GM18870 (cell line): ENCODE measurements around the gene RPL22L1.
"Not testable (repeated sequence)": the region's sequence is repeated elsewhere in the genome, so short reads cannot be mapped to it uniquely, and the experiment has no call there.

ENCODE experiments used
- ATAC-seq: cut with Tn5 transposase; IDR thresholded peaks from one replicate; pipeline ENCODE4 v1.9.1; 2021; ENCODE audit warnings: moderate library complexity; ENCODE audit not compliant: unreplicated experiment

Gene RPL22L1

GRCh38 chr3:170836491-170836890 is 33.5 kb downstream of the RPL22L1 start:
- no peak for ATAC-seq

DNA sequence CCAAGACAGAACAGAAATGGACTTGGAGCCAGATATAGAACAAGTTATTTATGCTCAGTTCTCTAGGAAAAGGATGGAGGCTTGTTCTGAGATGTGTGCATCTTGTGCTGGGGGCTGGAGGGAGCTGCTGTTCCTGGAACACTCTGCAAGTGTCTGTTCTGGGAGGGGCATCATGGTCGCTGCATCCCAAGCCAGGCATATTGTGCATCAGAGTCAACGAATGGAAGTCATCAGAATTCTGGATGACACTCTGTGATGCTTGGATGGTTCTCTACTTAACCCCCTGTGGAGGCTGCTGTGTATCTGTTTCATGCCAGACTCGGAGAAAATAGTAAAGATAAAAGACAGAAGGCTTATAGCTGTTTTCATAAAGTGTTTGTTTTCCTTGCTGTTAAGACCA is 34.7 kb downstream of the RPL22L1 start:
- no peak for ATAC-seq

DNA sequence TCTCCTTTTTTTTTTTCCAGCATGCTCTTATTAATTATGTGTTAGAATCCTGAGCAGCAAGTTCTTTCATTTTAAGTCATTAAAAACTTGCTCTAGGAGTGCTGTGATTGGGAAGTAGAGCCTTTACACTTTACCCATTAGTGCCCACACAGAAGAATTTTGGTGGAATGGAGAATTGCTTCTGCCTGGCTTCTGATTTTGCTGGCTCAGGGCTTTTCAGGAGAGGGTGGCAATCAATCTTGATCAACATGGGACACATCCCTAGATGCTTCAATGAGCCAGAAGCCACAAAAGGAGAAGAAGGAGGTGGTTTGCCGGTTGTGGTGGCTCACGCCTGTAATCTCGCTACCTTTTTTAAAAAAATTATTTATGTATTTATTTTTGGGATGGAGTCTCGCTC is 39.4 kb downstream of the RPL22L1 start:
- no peak for ATAC-seq

GRCh38 chr3:170829546-170830272 is 40.3 kb downstream of the RPL22L1 start:
- no peak for ATAC-seq

DNA sequence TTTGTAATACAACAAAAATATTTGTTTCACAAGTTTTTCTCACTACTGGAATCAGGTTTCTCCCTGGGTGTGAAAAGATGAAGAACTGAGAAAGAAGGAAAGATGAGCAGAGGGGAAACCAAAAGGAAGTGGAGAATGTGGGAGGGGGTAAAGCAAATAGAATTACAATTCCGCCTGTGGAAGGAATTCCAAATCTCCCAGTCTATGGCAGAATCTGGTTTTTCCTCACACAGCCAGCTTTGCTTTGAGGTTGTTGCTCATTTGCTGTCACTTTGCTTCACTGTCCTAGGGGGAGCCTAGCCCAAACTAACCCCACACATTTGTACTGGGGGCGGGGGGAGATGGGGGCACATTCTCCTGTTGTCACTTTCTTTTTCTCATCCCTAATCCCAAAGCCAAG is 43.9 kb downstream of the RPL22L1 start:
- no peak for ATAC-seq

- ATAC-seq, result not testable (repeated sequence)
Observed at GRCh38 chr3:170823562-170823961, 46.4 kb downstream of the RPL22L1 start.

DNA sequence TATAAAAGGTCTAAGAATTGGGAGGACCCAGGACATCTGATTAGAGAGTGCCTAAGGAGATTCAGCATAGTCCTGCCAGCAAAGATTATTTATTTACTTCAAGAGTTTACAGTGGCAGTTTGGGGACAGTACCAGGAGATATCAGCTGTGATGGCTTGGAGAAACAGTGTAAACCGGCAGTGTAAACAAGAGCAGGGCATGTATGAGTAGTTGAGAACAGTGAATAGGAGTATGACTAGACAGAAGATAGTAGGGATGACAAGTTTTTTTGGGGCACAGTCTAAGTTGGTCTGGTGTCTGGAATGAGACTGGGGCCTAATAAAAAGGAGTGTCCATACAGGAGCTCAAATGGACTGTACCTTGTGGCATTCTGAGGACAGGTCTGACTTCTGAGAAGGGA is 51.7 kb downstream of the RPL22L1 start:
- ATAC-seq, result not testable (repeated sequence)

- not testable (repeated sequence) for ATAC-seq
Observed at GRCh38 chr3:170817471-170817870, 52.5 kb downstream of the RPL22L1 start.

DNA sequence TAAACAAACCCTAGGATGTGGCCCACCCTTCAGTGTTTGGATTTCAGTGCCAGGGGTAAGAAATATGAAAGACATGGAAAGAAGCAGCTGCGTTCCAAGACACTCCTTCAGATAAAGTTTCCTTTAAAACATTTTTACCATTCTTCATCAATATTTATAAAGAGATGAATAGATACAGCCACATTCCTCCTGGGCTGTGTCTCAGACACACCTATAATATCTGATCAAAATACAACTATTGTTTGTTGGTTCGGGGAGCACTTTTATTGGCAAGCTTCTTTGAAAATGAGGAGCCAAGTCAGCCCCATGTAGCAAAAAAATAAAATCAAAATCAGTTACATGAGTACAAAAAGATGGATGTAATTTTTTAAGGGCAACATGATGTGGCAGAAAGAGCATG is 53.2 kb downstream of the RPL22L1 start:
- no peak for ATAC-seq

DNA sequence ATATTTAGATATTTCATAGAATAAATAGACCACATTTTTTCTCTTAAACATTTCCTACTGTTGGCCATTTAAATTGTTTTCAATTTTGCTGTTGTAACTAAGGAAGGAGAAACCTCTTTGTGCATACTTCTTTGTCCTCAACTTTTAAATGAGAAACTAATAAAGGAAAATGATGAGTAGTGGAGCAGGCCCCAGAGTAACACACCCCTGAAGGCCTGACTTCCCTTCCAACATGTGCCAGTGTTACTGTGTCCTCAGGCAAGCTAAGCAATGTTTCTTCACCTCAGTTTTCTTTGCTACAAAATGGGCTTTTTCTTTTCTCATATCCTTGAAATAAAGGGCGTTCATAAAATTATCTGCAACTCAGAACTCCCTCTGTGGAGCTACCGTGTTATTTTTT is 53.7 kb downstream of the RPL22L1 start:
- no peak for ATAC-seq

- ATAC-seq, result no peak
Observed at GRCh38 chr3:170815936-170816335, 54.1 kb downstream of the RPL22L1 start.

GRCh38 chr3:170815340-170815739 is 54.7 kb downstream of the RPL22L1 start:
- no peak for ATAC-seq
